HEK293 (cell line): ENCODE data around the gene DOP1A.

Experiments used
- CTCF ChIA-PET: fragments of 350-600 bp; formaldehyde crosslinking; extraction: SDS; loops from one replicate; lab custom pipeline; 2021; ENCODE audit warnings: antibody characterized with exemption; lab: Yijun Ruan, JAX
- POLR2A ChIA-PET: fragments of 300-600 bp; formaldehyde crosslinking; extraction: SDS; loops from one replicate; lab custom pipeline; 2020; ENCODE audit warnings: antibody characterized with exemption, inconsistent platforms; lab: Yijun Ruan, JAX
- H3K27ac ChIP-seq: fragments of 200-500 bp; sonication (Bioruptor generic); 2 replicates; pipeline ENCODE4 v1.5.1; 2014; ENCODE audit warnings: low read depth, low read length, control low read depth, inconsistent platforms; ENCODE audit errors: extremely low read depth
- H3K36me3 ChIP-seq, 2 experiments: fragments of 200-500 bp in 1 of 2; sonication (Bioruptor generic) in 1 of 2; 1 replicate in 1 of 2; 2 replicates in 1 of 2; pipeline ENCODE4 v1.5.1; 2014 to 2017; ENCODE audit warnings: inconsistent platforms in 2 of 2, low read length in 2 of 2; ENCODE audit not compliant: control insufficient read depth in 2 of 2, insufficient read depth in 1 of 2
- H3K4me1 ChIP-seq: fragments of 200-500 bp; sonication (Bioruptor generic); 2 replicates; pipeline ENCODE4 v1.5.1; 2014; ENCODE audit warnings: mild to moderate bottlenecking, low read length, inconsistent platforms; ENCODE audit not compliant: control insufficient read depth, insufficient read depth
- H3K4me3 ChIP-seq: 2 replicates; pipeline ENCODE4 v1.5.1; 2011; ENCODE audit warnings: low read depth, mild to moderate bottlenecking, control low read depth, low read length, moderate library complexity
- H3K9me3 ChIP-seq: fragments of 200-500 bp; sonication (Bioruptor generic); 2 replicates; pipeline ENCODE4 v1.5.1; 2014; ENCODE audit warnings: low read depth, low read length, inconsistent platforms; ENCODE audit not compliant: control insufficient read depth, insufficient read depth
- AEBP2 ChIP-seq: fragments of 450-650 bp; formaldehyde crosslinking; IDR thresholded peaks from 2 replicates; pipeline ENCODE4 v1.5.1; 2016; ENCODE audit warnings: missing biosample characterization, missing genetic modification characterization, borderline replicate concordance
- KLF9 ChIP-seq: fragments of 450-650 bp; formaldehyde crosslinking; IDR thresholded peaks from 2 replicates; pipeline ENCODE4 v1.5.1; 2016; ENCODE audit warnings: missing biosample characterization, missing genetic modification characterization, low read depth
- REST ChIP-seq: fragments of 450-650 bp; formaldehyde crosslinking; IDR thresholded peaks from 2 replicates; pipeline ENCODE4 v1.5.1; 2016; ENCODE audit warnings: missing biosample characterization, missing genetic modification characterization
- SETDB1 ChIP-seq: IDR thresholded peaks from one replicate; pipeline ENCODE4 v1.6.1; 2017; ENCODE audit warnings: mild to moderate bottlenecking, low read length, moderate library complexity, mixed read lengths; ENCODE audit not compliant: insufficient read length
- SP3 ChIP-seq: fragments of 450-650 bp; formaldehyde crosslinking; IDR thresholded peaks from 2 replicates; pipeline ENCODE4 v1.5.1; 2016; ENCODE audit warnings: missing biosample characterization, missing genetic modification characterization
- YY2 ChIP-seq: fragments of 450-650 bp; formaldehyde crosslinking; IDR thresholded peaks from 2 replicates; pipeline ENCODE4 v1.5.1; 2016; ENCODE audit warnings: missing biosample characterization, missing genetic modification characterization
- ZBTB20 ChIP-seq: fragments of 450-650 bp; formaldehyde crosslinking; IDR thresholded peaks from 2 replicates; pipeline ENCODE4 v1.5.1; 2016; ENCODE audit warnings: missing biosample characterization, missing genetic modification characterization
- ZIC2 ChIP-seq: fragments of 450-650 bp; formaldehyde crosslinking; IDR thresholded peaks from 2 replicates; pipeline ENCODE4 v1.5.1; 2016; ENCODE audit warnings: missing biosample characterization, missing genetic modification characterization
- ZNF133 ChIP-seq: fragments of 450-650 bp; formaldehyde crosslinking; IDR thresholded peaks from 2 replicates; pipeline ENCODE4 v1.5.1; 2016; ENCODE audit warnings: missing biosample characterization, missing genetic modification characterization
- ZNF138 ChIP-seq: fragments of 450-650 bp; formaldehyde crosslinking; IDR thresholded peaks from 2 replicates; pipeline ENCODE4 v1.5.1; 2016; ENCODE audit warnings: missing biosample characterization, missing genetic modification characterization, borderline replicate concordance
- ZNF155 ChIP-seq: fragments of 450-650 bp; formaldehyde crosslinking; IDR thresholded peaks from 2 replicates; pipeline ENCODE4 v1.5.1; 2016; ENCODE audit warnings: missing biosample characterization, missing genetic modification characterization
- ZNF175 ChIP-seq: fragments of 450-650 bp; formaldehyde crosslinking; IDR thresholded peaks from 2 replicates; pipeline ENCODE4 v1.5.1; 2016; ENCODE audit warnings: missing biosample characterization, missing genetic modification characterization
- ZNF211 ChIP-seq: fragments of 450-650 bp; formaldehyde crosslinking; IDR thresholded peaks from 2 replicates; pipeline ENCODE4 v1.5.1; 2016; ENCODE audit warnings: low read depth, missing biosample characterization, missing genetic modification characterization
- ZNF239 ChIP-seq: fragments of 450-650 bp; formaldehyde crosslinking; IDR thresholded peaks from 2 replicates; pipeline ENCODE4 v1.5.1; 2016; ENCODE audit warnings: missing biosample characterization, missing genetic modification characterization
- ZNF26 ChIP-seq: fragments of 450-650 bp; formaldehyde crosslinking; IDR thresholded peaks from 2 replicates; pipeline ENCODE4 v1.5.1; 2016; ENCODE audit warnings: missing biosample characterization, missing genetic modification characterization
- ZNF324 ChIP-seq: fragments of 450-650 bp; formaldehyde crosslinking; IDR thresholded peaks from 2 replicates; pipeline ENCODE4 v1.5.1; 2016; ENCODE audit warnings: missing biosample characterization, missing genetic modification characterization
- ZNF335 ChIP-seq: fragments of 450-650 bp; formaldehyde crosslinking; conservative IDR thresholded peaks from 2 replicates; pipeline ENCODE4 v1.5.1; 2016; ENCODE audit warnings: missing biosample characterization, missing genetic modification characterization
- ZNF354C ChIP-seq: fragments of 450-650 bp; formaldehyde crosslinking; IDR thresholded peaks from 2 replicates; pipeline ENCODE4 v1.5.1; 2016; ENCODE audit warnings: missing biosample characterization, missing genetic modification characterization, low read depth, borderline replicate concordance
- ZNF514 ChIP-seq: fragments of 450-650 bp; formaldehyde crosslinking; IDR thresholded peaks from 2 replicates; pipeline ENCODE4 v1.5.1; 2016; ENCODE audit warnings: missing biosample characterization, missing genetic modification characterization
- ZNF529 ChIP-seq: fragments of 450-650 bp; formaldehyde crosslinking; IDR thresholded peaks from 2 replicates; pipeline ENCODE4 v1.5.1; 2017; ENCODE audit warnings: missing genetic modification characterization, missing biosample characterization; ENCODE audit not compliant: insufficient replicate concordance
- ZNF544 ChIP-seq: fragments of 450-650 bp; formaldehyde crosslinking; IDR thresholded peaks from 2 replicates; pipeline ENCODE4 v1.5.0; 2017; ENCODE audit warnings: missing biosample characterization, missing genetic modification characterization
- ZNF549 ChIP-seq: fragments of 450-650 bp; IDR thresholded peaks from 2 replicates; pipeline ENCODE4 v1.5.1; 2018; ENCODE audit warnings: missing biosample characterization, missing genetic modification characterization, mild to moderate bottlenecking, inconsistent platforms, moderate library complexity
- ZNF555 ChIP-seq: fragments of 450-650 bp; formaldehyde crosslinking; conservative IDR thresholded peaks from 2 replicates; pipeline ENCODE4 v1.5.1; 2017; ENCODE audit warnings: missing biosample characterization, mild to moderate bottlenecking, missing genetic modification characterization, inconsistent platforms
- ZNF558 ChIP-seq: fragments of 450-650 bp; formaldehyde crosslinking; IDR thresholded peaks from 2 replicates; pipeline ENCODE4 v1.5.1; 2016; ENCODE audit warnings: missing biosample characterization, missing genetic modification characterization
- ZNF580 ChIP-seq: fragments of 450-650 bp; formaldehyde crosslinking; IDR thresholded peaks from 2 replicates; pipeline ENCODE4 v1.5.1; 2016; ENCODE audit warnings: missing biosample characterization, missing genetic modification characterization
- ZNF670 ChIP-seq: fragments of 450-650 bp; formaldehyde crosslinking; IDR thresholded peaks from 2 replicates; pipeline ENCODE4 v1.5.1; 2016; ENCODE audit warnings: missing biosample characterization, missing genetic modification characterization, low read depth
- ZSCAN30 ChIP-seq: fragments of 450-650 bp; IDR thresholded peaks from 2 replicates; pipeline ENCODE4 v1.5.1; 2018; ENCODE audit warnings: missing biosample characterization, mild to moderate bottlenecking, missing genetic modification characterization, moderate library complexity

Gene DOP1A

GRCh38 chr6:83113258-83113657 is 45.8 kb downstream of the DOP1A start:
- H3K27ac ChIP-seq, result no peak overlapping the region
- POLR2A ChIA-PET, result no interaction called here
- H3K9me3 ChIP-seq, result no peaks in the 10 kb centered on the region
- no peak overlapping the region for H3K4me3 ChIP-seq
- no peak for TF ChIP-seq ZIC2 (tag by site-specific recombination)
- no peak for TF ChIP-seq ZNF175 (tag by site-specific recombination)
- no peak for TF ChIP-seq ZNF549 (tag by site-specific recombination)
- TF ChIP-seq SP3 (tag by site-specific recombination), result no peak
- TF ChIP-seq ZNF335 (tag by site-specific recombination), result no peak
- TF ChIP-seq ZNF529 (tag by site-specific recombination), result no peak
- TF ChIP-seq ZNF580, result no peak
- no peak for TF ChIP-seq KLF9 (tag by site-specific recombination)
- no peak for TF ChIP-seq ZNF514
- no peak for TF ChIP-seq ZNF239 (tag by site-specific recombination)
- TF ChIP-seq ZSCAN30, result no peak
- no peak for TF ChIP-seq ZNF555 (tag by site-specific recombination)
- TF ChIP-seq ZNF211, result no peak
- peaks cover 14 to 43% of the 10 kb centered on the region in 2 experiments for H3K36me3 ChIP-seq
- CTCF ChIA-PET, result no interaction called here
- H3K4me1 ChIP-seq, result peaks cover 2% of the 10 kb centered on the region; the same call in 1 of the 2 replicates

GRCh38 chr6:83114164-83114563 is 46.7 kb downstream of the DOP1A start:
- no peaks in the 10 kb centered on the region for H3K9me3 ChIP-seq
- H3K4me1 ChIP-seq, result peaks cover 2% of the 10 kb centered on the region; the same call in 1 of the 2 replicates
- ChIA-PET CTCF (interaction anchor here (0.6 to 1.2 kb wide), 2 partner anchors 47 to 80 kb away, joined by 3 to 4 read pairs; partner anchors contain the start of gene DOP1A), POLR2A (no interaction called here)
- no peak overlapping the region for H3K27ac ChIP-seq
- peaks cover 14 to 40% of the 10 kb centered on the region in 2 experiments; a peak in 2 of 3 replicates for H3K36me3 ChIP-seq
- no peak overlapping the region for H3K4me3 ChIP-seq
- TF ChIP-seq ZNF558 (tag by site-specific recombination) (no peak), ZBTB20 (no peak), SETDB1 (no peak)

- H3K36me3 ChIP-seq, result peaks cover 14 to 38% of the 10 kb centered on the region in 2 experiments; a peak in 2 of 3 replicates
- no peak overlapping the region for H3K27ac ChIP-seq
- H3K4me3 ChIP-seq, result no peak overlapping the region
- ChIA-PET POLR2A (no interaction called here), CTCF (interaction anchor here (1.0 to 2.3 kb wide), 3 partner anchors 12 to 52 kb away, joined by 4 to 9 read pairs (median 6); partner anchors contain the start of genes DOP1A and UBE3D)
- H3K4me1 ChIP-seq, result peaks cover 2% of the 10 kb centered on the region; the same call in 1 of the 2 replicates
- H3K9me3 ChIP-seq, result no peaks in the 10 kb centered on the region
- TF ChIP-seq ZNF26 (tag by site-specific recombination) (no peak), ZNF354C (no peak), ZNF544 (tag by site-specific recombination) (no peak), ZNF138 (tag by site-specific recombination) (no peak), ZNF580 (no peak), ZNF324 (no peak), REST (tag by site-specific recombination) (no peak), YY2 (no peak), AEBP2 (tag by site-specific recombination) (no peak), ZNF155 (tag by site-specific recombination) (no peak), ZNF133 (no peak), ZNF670 (tag by site-specific recombination) (no peak)
Measured at GRCh38 chr6:83117802-83118201, 50.3 kb downstream of the DOP1A start.
